ENCODE measurements around the gene TLE3. TPM values are rescaled to one million over a fixed set of nuclear protein-coding genes. Genes with fewer than 3 reads are reported as not detected.

The TLE3 gene
- polyA plus RNA-seq, 10 donors: 19.1 to 35.3 (median 27.9) TPM

GRCh38 chr15:70032509-70032908 lies 65.2 kb downstream of the TLE3 start:
- no peak for DNase-seq

GRCh38 chr15:70031713-70032112 lies 66.0 kb downstream of the TLE3 start:
- DNase-seq: no peak

- no peak for DNase-seq
Observed at GRCh38 chr15:70031261-70031660, 66.5 kb downstream of the TLE3 start.

- no peak for DNase-seq
Observed at GRCh38 chr15:70030851-70031250, 66.9 kb downstream of the TLE3 start.

- DNase-seq: peak in 2 of 3 donors; percentile 38 to 53
Observed at GRCh38 chr15:70029297-70029701, 68.4 kb downstream of the TLE3 start.

- DNase-seq: no peak
Observed at GRCh38 chr15:70027518-70027917, 70.2 kb downstream of the TLE3 start.

GRCh38 chr15:70026991-70027390 lies 70.7 kb downstream of the TLE3 start:
- no peak for DNase-seq

GRCh38 chr15:70025413-70026296 lies 72.1 kb downstream of the TLE3 start:
- peak in 1 of 3 donors; percentile 60 for DNase-seq

GRCh38 chr15:70024521-70024920 lies 73.2 kb downstream of the TLE3 start:
- no peak for DNase-seq

- peak in 1 of 3 donors; percentile 70 for DNase-seq
Observed at GRCh38 chr15:70023769-70024491, 73.8 kb downstream of the TLE3 start.

- peak in 2 of 3 donors; percentile 39 to 76 for DNase-seq
Observed at GRCh38 chr15:70023064-70023768, 74.5 kb downstream of the TLE3 start.

GRCh38 chr15:70020229-70020628 lies 77.5 kb downstream of the TLE3 start:
- DNase-seq: no peak

GRCh38 chr15:70018646-70019600 lies 78.8 kb downstream of the TLE3 start:
- no peak for DNase-seq

- DNase-seq: no peak
Observed at GRCh38 chr15:70017801-70018200, 79.9 kb downstream of the TLE3 start.

- DNase-seq: no peak
Observed at GRCh38 chr15:70017025-70017424, 80.7 kb downstream of the TLE3 start.

GRCh38 chr15:70016511-70016994 lies 81.2 kb downstream of the TLE3 start:
- no peak for DNase-seq

GRCh38 chr15:70014860-70015490 lies 82.7 kb downstream of the TLE3 start:
- peak in 1 of 3 donors; percentile 32 for DNase-seq

- no peak for DNase-seq
Observed at GRCh38 chr15:70014331-70014730, 83.4 kb downstream of the TLE3 start.

- DNase-seq: no peak
Observed at GRCh38 chr15:70013656-70014313, 83.9 kb downstream of the TLE3 start.

GRCh38 chr15:70012895-70013294 lies 84.8 kb downstream of the TLE3 start:
- DNase-seq: no peak

Measured in muscle of back (tissue), 11 donors.